ENCODE results near the gene UGT1A9. TPM values are rescaled to one million over a fixed set of nuclear protein-coding genes. Genes with fewer than 3 reads are reported as not detected.
"Not testable (repeated sequence)": the region's sequence is repeated elsewhere in the genome, so short reads cannot be mapped to it uniquely, and the experiment has no call there.

The UGT1A9 gene
- not detected in 2 replicates for total RNA-seq (2014; rRNA removed; shearing (Covaris generic))

GRCh38 chr2:233671290-233672161 lies at the start of gene UGT1A9:
Gene UGT1A9 (plus strand): TSS chr2:233671898. CDS start chr2:233671935, 37 bp downstream.
- Histone ChIP-seq H3K9me3 (replicated peaks) (0 out of 2 replicates have a peak, but pooled peaks cover 5% of the 10 kb centered on the region), H3K4me3 (no peak within 1 kb of the TSS), H3K27me3 (no peaks in the 10 kb centered on the region), H3K27ac (no peak within 1 kb of the TSS), H3K4me1 (peaks cover 5% of the 10 kb centered on the region; the same call in 1 of the 2 replicates), H3K36me3 (no peaks in the 10 kb centered on the region)
- DNase-seq, result no peak

DNA sequence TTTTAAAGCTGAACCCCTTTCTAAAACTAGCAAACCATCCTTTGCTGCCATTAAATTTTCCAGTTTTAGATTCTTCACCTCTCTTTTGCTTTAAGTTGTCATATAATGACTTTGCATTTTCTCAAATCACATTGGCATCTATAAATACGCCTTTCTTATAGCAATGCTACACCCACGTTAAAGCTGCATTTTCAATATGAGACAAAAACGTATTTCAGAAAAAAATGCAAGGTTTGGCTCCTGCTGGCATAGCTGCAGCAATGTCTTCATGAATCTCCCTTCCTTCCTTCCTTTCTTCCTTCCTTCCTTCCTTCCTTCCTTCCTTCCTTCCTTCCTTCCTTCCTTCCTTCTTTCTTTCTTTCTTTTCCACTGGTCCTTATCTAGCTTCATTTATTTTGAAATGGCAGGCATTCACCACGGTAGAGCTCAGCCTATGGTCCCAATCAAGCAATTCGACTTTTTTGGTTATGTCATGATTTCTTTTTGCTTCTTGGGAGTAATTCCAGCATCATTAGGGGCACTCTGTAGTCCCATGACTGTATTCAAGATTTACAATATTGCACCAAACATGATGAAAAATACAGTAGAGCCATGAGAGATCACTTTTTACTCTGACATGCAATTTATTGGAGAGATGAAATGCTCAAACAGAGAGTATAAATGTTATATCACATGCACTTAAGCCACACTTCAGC lies 44.2 kb upstream of the UGT1A9 start:
- Histone ChIP-seq H3K4me1 (no peaks in the 10 kb centered on the region), H3K36me3 (no peaks in the 10 kb centered on the region; the same call in 1 of the 2 replicates), H3K27me3 (no peaks in the 10 kb centered on the region), H3K9me3 (replicated peaks) (peaks cover 12% of the 10 kb centered on the region), H3K4me3 (no peak overlapping the region), H3K27ac (no peak overlapping the region)
- no peak for DNase-seq

- not testable (repeated sequence) for H3K4me1 ChIP-seq; H3K27ac ChIP-seq; H3K27me3 ChIP-seq; H3K4me3 ChIP-seq; H3K9me3 ChIP-seq (replicated peaks); DNase-seq; H3K36me3 ChIP-seq
These were observed 35.4 kb upstream of the UGT1A9 start, which contains the start of gene UGT1A10 for GRCh38 chr2:233636306-233636705. Gene UGT1A10 (plus strand): TSS chr2:233636448. CDS start chr2:233636523, 75 bp downstream.

GRCh38 chr2:233638836-233639235 lies 32.9 kb upstream of the UGT1A9 start:
- Histone ChIP-seq H3K27ac (no peak overlapping the region), H3K4me3 (no peak overlapping the region), H3K4me1 (no peaks in the 10 kb centered on the region), H3K27me3 (no peaks in the 10 kb centered on the region), H3K36me3 (no peaks in the 10 kb centered on the region), H3K9me3 (replicated peaks) (0 out of 2 replicates have a peak, but pooled peaks cover 2% of the 10 kb centered on the region)
- no peak for DNase-seq

- no peak for DNase-seq
- H3K27ac ChIP-seq, result no peak overlapping the region
- 0 out of 2 replicates have a peak, but pooled peaks cover 2% of the 10 kb centered on the region for H3K9me3 ChIP-seq (replicated peaks)
- no peaks in the 10 kb centered on the region for H3K4me1 ChIP-seq
- no peaks in the 10 kb centered on the region for H3K36me3 ChIP-seq
- no peaks in the 10 kb centered on the region for H3K27me3 ChIP-seq
- H3K4me3 ChIP-seq, result no peak overlapping the region
These were observed 31.8 kb upstream of the UGT1A9 start for GRCh38 chr2:233639860-233640259.

DNA sequence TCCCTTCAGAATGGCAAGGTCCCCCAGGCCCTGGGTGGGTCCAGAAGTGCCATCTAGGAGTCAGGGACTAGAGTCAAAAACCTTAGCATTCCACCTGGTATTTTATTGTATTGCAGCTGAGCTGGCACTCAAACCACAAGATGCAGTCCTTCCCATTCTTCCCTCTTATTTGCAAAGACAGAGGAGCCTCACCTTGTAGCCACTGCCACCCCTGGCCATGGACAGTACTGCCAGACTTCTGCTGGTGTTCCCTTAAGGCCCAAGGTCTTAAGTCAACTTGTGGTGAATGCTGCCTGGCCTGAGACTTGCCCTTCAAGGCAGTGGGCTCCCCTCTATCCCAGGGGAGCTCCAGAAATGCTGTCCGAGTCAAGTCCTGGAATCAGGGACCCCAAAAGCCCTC lies 28.6 kb upstream of the UGT1A9 start:
- DNase-seq, result peak in 1 of 2 experiments; percentile 5

GRCh38 chr2:233646033-233646432 lies 25.7 kb upstream of the UGT1A9 start:
- H3K4me3 ChIP-seq; DNase-seq; H3K27ac ChIP-seq; H3K4me1 ChIP-seq; H3K9me3 ChIP-seq (replicated peaks); H3K36me3 ChIP-seq; H3K27me3 ChIP-seq: not testable (repeated sequence)

More for the DNA sequence above, 28.6 kb upstream of the UGT1A9 start:
- Histone ChIP-seq H3K4me1 (no peaks in the 10 kb centered on the region), H3K27me3 (no peaks in the 10 kb centered on the region), H3K9me3 (replicated peaks) (0 out of 2 replicates have a peak, but pooled peaks cover 5% of the 10 kb centered on the region), H3K27ac (no peak overlapping the region), H3K36me3 (no peaks in the 10 kb centered on the region), H3K4me3 (no peak overlapping the region)

DNA sequence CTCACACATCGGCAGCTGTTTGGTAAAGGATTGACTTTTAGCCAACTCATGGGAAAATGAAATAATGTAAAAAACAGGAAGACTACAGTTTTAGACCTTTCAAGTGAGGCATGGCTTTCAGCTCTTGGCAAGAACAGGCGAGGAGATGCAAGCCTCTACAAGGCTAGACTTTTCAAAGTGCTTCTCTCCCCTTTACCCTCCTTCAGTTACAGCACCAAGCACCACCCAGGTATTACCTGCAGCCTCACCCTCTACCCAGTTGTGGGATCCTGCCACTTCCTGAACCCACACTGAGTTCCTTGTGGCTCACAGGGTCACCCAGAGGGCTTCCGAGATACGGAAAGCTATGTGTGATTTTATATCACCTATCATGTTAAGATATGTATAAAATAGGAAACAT lies 20.7 kb upstream of the UGT1A9 start:
- Histone ChIP-seq H3K27me3 (no peaks in the 10 kb centered on the region), H3K9me3 (replicated peaks) (no peaks in the 10 kb centered on the region), H3K4me1 (no peaks in the 10 kb centered on the region), H3K36me3 (no peaks in the 10 kb centered on the region), H3K4me3 (no peak overlapping the region), H3K27ac (no peak overlapping the region)
- DNase-seq, result no peak

GRCh38 chr2:233651430-233651829 lies 20.3 kb upstream of the UGT1A9 start:
- no peak for DNase-seq

GRCh38 chr2:233654501-233654900 lies 17.2 kb upstream of the UGT1A9 start:
- Histone ChIP-seq H3K36me3 (no peaks in the 10 kb centered on the region), H3K4me3 (no peak overlapping the region), H3K9me3 (replicated peaks) (no peaks in the 10 kb centered on the region), H3K4me1 (no peaks in the 10 kb centered on the region), H3K27ac (no peak overlapping the region), H3K27me3 (no peaks in the 10 kb centered on the region)
- no peak for DNase-seq

More at GRCh38 chr2:233651430-233651829, 20.3 kb upstream of the UGT1A9 start:
- H3K4me3 ChIP-seq, result no peak overlapping the region
- no peak overlapping the region for H3K27ac ChIP-seq
- no peaks in the 10 kb centered on the region for H3K4me1 ChIP-seq
- no peaks in the 10 kb centered on the region for H3K36me3 ChIP-seq
- no peaks in the 10 kb centered on the region for H3K27me3 ChIP-seq
- no peaks in the 10 kb centered on the region for H3K9me3 ChIP-seq (replicated peaks)

- no peak overlapping the region for H3K4me3 ChIP-seq
- no peaks in the 10 kb centered on the region for H3K4me1 ChIP-seq
- H3K27me3 ChIP-seq, result no peaks in the 10 kb centered on the region
- no peak overlapping the region for H3K27ac ChIP-seq
- no peaks in the 10 kb centered on the region for H3K9me3 ChIP-seq (replicated peaks)
- DNase-seq, result no peak
- H3K36me3 ChIP-seq, result no peaks in the 10 kb centered on the region
These were observed 16.7 kb upstream of the UGT1A9 start for GRCh38 chr2:233655043-233655442.

DNA sequence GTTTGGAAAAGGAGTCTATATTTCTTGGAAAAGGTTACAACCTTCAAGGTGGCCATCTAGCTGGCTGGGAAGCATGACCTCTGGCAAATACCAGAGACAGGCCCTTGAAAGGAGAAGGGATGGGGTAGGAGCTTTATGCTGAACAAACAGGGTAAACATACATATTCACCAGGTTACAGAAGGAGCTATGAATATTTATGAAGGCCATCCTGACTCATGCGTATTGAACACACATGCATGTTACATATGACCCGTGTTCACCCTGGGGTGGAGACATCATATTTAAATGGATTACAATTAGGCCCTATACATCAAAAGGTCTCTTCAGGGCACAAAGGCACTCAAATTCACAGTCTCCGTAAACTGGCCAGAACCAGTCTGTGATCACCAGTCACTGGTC lies 15.8 kb upstream of the UGT1A9 start:
- not testable (repeated sequence) for H3K4me1 ChIP-seq; H3K36me3 ChIP-seq; H3K27me3 ChIP-seq; H3K4me3 ChIP-seq; H3K9me3 ChIP-seq (replicated peaks); DNase-seq; H3K27ac ChIP-seq

DNA sequence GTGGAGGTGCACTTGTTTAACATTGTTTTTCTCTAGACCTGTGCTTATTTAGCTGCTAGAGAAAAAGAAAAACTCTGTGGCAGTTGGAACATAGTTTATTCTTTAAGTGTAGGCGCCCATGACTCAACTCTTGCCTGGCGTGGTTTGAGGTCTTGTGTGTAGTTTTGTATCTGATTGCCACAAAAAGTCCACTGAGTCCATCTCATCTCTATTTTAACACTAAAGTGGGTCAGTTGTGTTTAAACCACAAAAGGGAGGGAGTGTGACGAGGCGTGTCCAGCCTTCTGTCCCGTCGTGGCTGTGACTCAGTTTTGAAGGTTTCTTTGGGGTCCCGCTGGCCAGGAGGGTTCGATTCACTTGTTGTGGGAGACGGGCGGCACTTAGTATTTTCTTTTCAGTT lies 15.3 kb upstream of the UGT1A9 start:
- H3K27ac ChIP-seq, result no peak overlapping the region
- no peaks in the 10 kb centered on the region for H3K9me3 ChIP-seq (replicated peaks)
- no peaks in the 10 kb centered on the region for H3K36me3 ChIP-seq
- no peaks in the 10 kb centered on the region for H3K27me3 ChIP-seq
- no peak for DNase-seq
- H3K4me1 ChIP-seq, result no peaks in the 10 kb centered on the region
- no peak overlapping the region for H3K4me3 ChIP-seq

- Histone ChIP-seq H3K9me3 (replicated peaks) (no peaks in the 10 kb centered on the region; the same call in 1 of the 2 replicates), H3K4me1 (no peaks in the 10 kb centered on the region), H3K27me3 (no peaks in the 10 kb centered on the region), H3K4me3 (no peak overlapping the region), H3K36me3 (no peaks in the 10 kb centered on the region), H3K27ac (no peak overlapping the region)
- DNase-seq, result no peak
These were observed 13.1 kb upstream of the UGT1A9 start for GRCh38 chr2:233658610-233659009.

GRCh38 chr2:233663911-233664310 lies 7.8 kb upstream of the UGT1A9 start:
- peaks cover 5% of the 10 kb centered on the region; the same call in 1 of the 2 replicates for H3K9me3 ChIP-seq (replicated peaks)
- no peaks in the 10 kb centered on the region for H3K4me1 ChIP-seq
- no peak overlapping the region for H3K27ac ChIP-seq
- no peaks in the 10 kb centered on the region for H3K36me3 ChIP-seq
- no peaks in the 10 kb centered on the region for H3K27me3 ChIP-seq
- no peak for DNase-seq
- no peak overlapping the region for H3K4me3 ChIP-seq
